GM18951 (cell line): ENCODE data around the gene SLC25A42.

Experiments used
- POLR2A ChIP-seq: IDR thresholded peaks from 4 replicates; pipeline ENCODE4 v1.6.1; 2011; ENCODE audit warnings: mild to moderate bottlenecking; ENCODE audit not compliant: insufficient read length, insufficient read depth; ENCODE audit errors: extremely low read depth
- in situ Hi-C: fragments of 300-500 bp; cut with MboI; formaldehyde crosslinking; loops from one replicate; pipeline ENCODE4 v1.12.0; 2022; ENCODE audit warnings: low sequenced_read_pairs, mixed read lengths, inconsistent platforms; ENCODE audit not compliant: unreplicated experiment

The SLC25A42 gene

GRCh38 chr19:19034204-19034624 is 29.6 kb upstream of the SLC25A42 start:
- in situ Hi-C loops, result no loop called here
- TF ChIP-seq POLR2A, result no peak

GRCh38 chr19:19039901-19040300 is 23.9 kb upstream of the SLC25A42 start:
- TF ChIP-seq POLR2A, result no peak
- in situ Hi-C loops, result no loop called here

- no peak for TF ChIP-seq POLR2A
- in situ Hi-C loops, result no loop called here
These were observed 23.4 kb upstream of the SLC25A42 start for GRCh38 chr19:19040417-19040816.

- TF ChIP-seq POLR2A, result no peak
- in situ Hi-C loops, result no loop called here
These were observed 21.0 kb upstream of the SLC25A42 start for GRCh38 chr19:19042732-19043280.

GRCh38 chr19:19043481-19043880 is 20.3 kb upstream of the SLC25A42 start:
- no peak for TF ChIP-seq POLR2A
- in situ Hi-C loops, result no loop called here

GRCh38 chr19:19043881-19044280 is 19.9 kb upstream of the SLC25A42 start:
- no peak for TF ChIP-seq POLR2A
- in situ Hi-C loops, result no loop called here

GRCh38 chr19:19049406-19049805 is 14.4 kb upstream of the SLC25A42 start:
- TF ChIP-seq POLR2A, result no peak

GRCh38 chr19:19050104-19050503 is 13.7 kb upstream of the SLC25A42 start:
- in situ Hi-C loops, result no loop called here
- TF ChIP-seq POLR2A, result no peak

More at GRCh38 chr19:19049406-19049805, 14.4 kb upstream of the SLC25A42 start:
- in situ Hi-C loops, result no loop called here

GRCh38 chr19:19050731-19051130 is 13.1 kb upstream of the SLC25A42 start:
- in situ Hi-C loops, result no loop called here

GRCh38 chr19:19051478-19052213 is 12.1 kb upstream of the SLC25A42 start:
- TF ChIP-seq POLR2A, result no peak

More at GRCh38 chr19:19050731-19051130, 13.1 kb upstream of the SLC25A42 start:
- no peak for TF ChIP-seq POLR2A

GRCh38 chr19:19052921-19053320 is 10.9 kb upstream of the SLC25A42 start:
- TF ChIP-seq POLR2A, result no peak
- in situ Hi-C loops, result no loop called here

More at GRCh38 chr19:19051478-19052213, 12.1 kb upstream of the SLC25A42 start:
- in situ Hi-C loops, result no loop called here

- in situ Hi-C loops, result no loop called here
- TF ChIP-seq POLR2A, result no peak
These were observed 10.1 kb upstream of the SLC25A42 start for GRCh38 chr19:19053508-19054314.

GRCh38 chr19:19054315-19054938 is 9.4 kb upstream of the SLC25A42 start:
- in situ Hi-C loops, result no loop called here
- no peak for TF ChIP-seq POLR2A
